HG02571 (cell line): ENCODE results near the gene PKP4.
A peak's percentile ranks its signal among the peaks of the same experiment; 100 is the strongest.

Experiments
- ATAC-seq: cut with Tn5 transposase; IDR thresholded peaks from one replicate; pipeline ENCODE4 v1.9.1; 2021; ENCODE audit warnings: mild to moderate bottlenecking, moderate library complexity; ENCODE audit not compliant: unreplicated experiment

The PKP4 gene

DNA sequence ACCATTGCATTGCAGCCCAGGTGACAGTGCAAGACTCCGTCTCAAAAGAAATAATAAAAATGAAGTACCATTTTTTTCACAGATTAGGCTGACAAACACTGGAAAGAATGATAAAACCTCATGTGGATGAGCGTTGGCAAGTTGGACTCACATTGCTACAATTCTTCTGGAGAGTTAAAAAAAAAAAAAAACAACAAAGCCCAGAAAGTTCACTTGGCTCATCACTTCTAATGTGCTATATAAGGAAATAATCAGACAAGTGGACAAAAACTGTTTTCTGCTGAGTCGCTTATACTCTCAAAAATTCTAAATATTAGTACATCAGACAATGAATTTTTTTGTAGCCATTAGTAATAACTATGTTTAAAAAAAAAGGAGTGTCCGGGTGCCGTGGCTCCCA is 38.4 kb downstream of the PKP4 start:
- no peak for ATAC-seq

DNA sequence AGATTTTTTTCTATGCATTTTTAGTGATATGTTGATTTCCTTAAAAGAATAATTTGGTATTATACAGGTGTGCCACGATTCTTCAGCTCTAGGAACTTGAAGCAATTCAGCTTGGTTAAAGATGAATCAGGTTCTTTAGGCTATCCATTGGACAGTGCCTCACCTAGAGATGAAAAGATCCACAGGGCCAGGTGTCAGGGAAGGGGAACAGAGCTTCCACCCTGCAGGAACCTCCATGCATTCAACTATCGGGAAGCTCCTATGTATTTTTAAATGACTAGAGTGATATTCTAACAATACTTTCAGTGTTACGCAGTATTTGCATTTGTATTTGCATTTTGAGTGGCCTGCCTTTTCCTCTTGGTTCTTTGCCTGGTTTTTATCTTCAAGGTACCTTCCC is 40.2 kb downstream of the PKP4 start:
- ATAC-seq: no peak

DNA sequence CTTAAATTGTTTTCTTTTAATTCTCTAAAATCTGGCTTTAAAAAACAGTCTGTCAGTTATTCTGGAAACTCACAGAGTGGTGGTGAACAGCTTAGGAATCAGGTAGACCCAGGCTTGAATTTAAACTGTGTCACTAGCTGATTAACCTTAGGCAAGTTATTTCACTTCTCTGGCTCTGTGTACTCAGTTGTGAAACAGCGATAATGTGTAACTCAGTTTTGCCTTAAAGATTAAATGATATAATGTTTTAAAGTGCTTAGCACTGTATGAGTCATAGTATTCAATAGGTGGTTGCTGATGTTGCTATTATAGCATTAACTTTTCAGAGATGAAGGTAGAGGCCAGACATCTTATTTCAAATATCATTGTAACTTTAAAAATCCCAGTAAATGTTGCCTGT is 40.7 kb downstream of the PKP4 start:
- no peak for ATAC-seq

DNA sequence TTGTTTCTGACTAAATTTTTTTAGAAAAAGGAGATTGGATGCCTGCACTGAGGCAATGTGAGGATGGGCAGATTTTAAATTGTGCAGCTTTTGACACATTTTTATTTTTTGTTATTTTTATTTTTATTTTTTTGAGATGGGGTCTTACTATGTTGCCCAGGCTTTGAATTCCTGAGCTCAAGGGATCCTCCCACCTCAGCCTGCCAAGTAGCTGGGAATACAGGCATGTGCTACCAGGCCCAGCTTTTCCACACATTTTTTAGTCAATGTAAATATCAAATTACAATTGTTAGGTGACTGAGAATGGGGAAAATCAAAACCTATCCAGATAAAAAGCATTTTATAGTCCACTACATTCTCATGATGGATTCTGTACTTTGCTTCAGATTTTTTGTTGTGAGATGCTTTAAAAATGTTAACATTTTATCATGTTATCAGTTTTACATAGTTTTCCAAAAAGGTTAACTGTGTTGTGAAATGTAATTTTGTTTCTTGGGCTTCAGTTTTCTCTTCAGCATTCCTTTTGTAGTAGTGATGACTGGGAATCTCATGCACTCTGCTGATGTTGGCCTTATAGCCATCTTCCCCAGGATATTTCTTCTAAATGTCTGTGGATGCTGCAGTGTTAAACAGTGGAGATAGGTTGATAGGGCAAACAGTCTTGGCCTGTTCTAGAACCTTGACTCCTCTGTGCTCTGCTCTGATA is 41.4 kb downstream of the PKP4 start:
- no peak for ATAC-seq

DNA sequence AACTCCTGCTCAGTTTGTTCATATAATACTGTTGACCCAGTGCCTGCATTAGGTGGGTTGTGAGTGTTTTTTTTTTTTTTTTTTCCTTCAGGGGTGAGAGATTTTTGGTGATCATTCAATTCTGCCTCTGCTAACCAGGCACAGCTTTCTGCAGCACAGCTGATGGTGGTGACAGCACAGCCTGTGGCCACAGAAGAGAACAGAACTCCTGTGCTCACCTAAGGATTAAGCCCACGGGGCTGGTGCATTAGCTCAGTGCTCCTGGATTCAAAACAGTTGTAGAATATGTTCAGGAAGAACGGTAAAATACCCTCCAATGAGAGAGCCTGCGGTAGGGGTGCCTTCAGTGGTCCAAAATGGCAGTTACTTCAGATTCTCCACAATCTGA is 42.0 kb downstream of the PKP4 start:
- no peak for ATAC-seq

DNA sequence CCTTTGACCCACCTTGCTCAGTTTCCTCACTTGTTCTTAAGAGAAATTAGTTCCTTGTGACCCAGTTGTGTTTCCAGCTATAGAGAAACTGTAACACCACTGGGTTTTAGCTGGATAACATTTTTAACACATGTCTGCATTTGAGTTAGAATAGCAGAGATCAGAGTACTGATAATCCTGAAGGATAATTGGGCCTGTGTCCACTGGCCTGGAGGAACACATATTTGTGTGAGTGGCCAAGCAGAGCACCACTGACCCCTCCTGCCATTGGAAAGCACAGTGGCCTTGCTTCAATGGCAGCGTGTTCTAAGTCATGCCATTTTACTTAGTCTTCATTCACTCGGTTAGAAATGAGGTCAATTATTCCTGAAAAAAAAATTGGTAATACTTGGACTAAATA is 42.6 kb downstream of the PKP4 start:
- no peak for ATAC-seq

DNA sequence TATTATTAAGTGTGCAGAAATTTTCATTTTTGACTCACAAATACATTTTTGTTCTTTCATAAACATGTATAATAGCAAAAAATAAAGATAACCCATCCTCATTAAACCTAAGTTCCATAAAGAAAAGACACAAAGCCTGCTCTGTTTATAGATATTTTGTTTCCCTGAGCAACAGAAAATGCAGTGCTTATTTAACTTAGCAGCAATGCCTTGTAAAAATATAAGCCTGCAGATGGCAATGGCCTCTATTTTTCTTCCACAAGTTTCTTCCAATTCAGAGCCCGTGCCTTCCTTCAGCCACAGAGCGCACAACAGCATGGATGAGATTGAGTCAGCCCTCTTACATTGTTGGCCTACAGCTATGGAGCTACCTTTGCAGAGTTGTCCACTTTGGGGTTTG is 43.6 kb downstream of the PKP4 start:
- no peak for ATAC-seq

DNA sequence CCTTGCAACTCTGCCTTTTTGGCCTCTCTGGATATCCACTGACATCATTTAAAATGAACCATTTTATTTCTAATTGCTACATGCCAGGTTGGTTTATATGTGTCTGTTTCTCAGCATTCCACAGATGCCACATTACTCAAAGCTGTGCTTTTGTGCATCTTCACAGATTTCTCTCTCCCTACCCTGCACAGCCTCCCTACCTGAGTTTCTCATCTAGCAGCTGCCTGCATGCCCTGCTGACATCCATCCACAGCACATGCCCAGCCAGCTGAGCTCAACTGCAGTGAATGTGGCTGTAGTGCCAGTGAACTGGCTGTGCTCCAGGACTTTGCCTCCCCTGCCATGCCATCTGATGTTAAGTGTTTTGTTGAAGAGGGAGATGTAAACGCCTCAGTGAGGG is 44.5 kb downstream of the PKP4 start:
- no peak for ATAC-seq

DNA sequence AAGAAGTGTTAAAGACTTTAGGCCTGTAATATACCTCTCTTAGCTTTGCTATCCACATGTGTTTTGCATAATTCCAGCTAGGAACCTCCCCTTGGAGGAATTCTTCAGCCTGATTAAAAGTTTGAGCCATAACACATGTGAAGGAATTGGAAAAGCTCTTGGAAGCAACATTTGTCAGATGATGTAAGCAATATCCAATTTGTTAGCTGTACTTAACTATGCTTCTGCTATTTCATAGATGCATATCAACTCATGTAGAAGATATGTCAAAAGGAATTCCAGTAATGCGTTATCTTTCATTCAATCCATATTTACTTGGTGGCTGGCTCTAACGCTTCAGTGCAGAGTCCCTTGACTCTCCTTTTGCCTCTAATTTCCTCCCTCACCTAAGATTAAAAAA is 46.2 kb downstream of the PKP4 start:
- ATAC-seq: no peak

DNA sequence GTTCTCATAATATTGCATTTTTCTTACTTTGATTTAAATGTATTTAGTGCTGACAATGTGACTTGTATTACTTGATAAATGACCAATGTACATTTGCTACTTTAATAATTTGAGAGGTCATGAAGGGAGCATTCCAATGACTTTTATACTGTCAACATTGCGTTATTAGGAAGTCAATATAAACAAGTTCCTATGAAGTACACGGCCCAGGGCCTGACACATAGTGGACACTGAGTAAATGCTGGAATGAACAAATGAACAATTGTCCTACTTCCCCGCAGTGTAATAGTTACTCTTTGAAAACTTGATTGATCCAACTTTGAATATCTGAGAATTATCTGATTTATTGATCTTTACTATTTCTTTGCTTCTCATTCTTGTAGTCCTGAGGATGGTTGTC is 47.3 kb downstream of the PKP4 start:
- no peak for ATAC-seq

DNA sequence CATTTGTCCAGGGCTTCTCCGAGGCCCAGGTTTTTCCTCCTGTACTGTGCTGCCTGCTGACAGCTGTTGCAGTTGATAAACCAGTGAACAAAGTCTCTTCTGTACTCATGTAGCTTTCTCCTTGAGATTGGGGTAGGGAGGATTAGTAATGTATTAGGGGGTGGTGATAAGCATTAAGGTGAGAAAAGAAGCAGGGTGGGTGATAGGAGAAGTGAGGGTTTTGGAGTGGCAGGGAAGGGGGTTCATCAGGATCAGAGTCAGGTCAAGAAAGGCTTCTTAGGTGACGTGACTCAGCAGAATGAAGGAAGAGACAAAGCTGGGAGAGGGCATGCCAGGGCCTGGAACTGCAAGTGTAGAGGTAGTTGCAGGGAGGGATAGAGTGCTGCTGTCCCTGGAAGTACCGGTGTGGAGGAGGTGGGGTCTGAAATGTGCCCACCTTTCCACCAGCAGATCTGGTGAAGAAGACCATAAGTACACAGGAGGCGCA is 48.7 kb downstream of the PKP4 start:
- no peak for ATAC-seq

DNA sequence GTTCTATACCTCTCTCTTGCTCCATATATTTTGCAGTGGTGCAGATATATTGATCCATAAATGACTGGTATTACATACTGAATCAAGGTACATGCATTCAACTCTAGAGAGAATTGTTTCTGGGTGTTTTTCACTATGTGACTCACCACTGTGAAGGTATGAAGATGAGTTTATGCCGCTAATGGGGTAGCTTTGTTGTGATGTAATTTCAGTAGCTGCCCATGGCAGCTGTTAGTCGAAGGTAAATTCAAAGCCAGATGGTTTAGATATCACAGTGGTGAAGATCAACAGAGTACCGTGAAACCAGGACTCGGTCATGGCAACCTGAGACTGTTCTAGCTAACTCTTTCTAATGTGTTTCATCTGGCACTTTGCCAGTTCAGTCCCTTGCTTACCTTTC is 50.4 kb downstream of the PKP4 start:
- ATAC-seq: peak; percentile 64

DNA sequence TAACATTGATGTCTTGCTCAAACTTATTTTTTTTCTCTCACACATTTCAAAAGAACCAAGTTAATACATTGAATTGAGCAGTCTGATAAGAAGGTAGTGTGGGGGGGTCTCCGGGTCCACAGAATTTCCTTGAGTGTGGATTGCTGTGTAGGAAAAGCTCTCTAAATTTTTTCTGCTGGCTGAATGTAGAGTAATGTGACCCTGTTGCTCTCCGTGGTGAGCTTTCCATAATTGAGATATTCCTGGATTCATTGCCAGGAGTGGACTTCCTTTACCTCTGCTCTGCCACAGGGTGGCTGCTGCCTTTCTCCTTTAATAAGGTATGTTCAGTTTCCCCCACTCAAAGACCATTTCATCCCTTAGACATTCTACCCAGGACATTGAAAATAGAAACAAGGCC is 50.9 kb downstream of the PKP4 start:
- ATAC-seq: no peak

DNA sequence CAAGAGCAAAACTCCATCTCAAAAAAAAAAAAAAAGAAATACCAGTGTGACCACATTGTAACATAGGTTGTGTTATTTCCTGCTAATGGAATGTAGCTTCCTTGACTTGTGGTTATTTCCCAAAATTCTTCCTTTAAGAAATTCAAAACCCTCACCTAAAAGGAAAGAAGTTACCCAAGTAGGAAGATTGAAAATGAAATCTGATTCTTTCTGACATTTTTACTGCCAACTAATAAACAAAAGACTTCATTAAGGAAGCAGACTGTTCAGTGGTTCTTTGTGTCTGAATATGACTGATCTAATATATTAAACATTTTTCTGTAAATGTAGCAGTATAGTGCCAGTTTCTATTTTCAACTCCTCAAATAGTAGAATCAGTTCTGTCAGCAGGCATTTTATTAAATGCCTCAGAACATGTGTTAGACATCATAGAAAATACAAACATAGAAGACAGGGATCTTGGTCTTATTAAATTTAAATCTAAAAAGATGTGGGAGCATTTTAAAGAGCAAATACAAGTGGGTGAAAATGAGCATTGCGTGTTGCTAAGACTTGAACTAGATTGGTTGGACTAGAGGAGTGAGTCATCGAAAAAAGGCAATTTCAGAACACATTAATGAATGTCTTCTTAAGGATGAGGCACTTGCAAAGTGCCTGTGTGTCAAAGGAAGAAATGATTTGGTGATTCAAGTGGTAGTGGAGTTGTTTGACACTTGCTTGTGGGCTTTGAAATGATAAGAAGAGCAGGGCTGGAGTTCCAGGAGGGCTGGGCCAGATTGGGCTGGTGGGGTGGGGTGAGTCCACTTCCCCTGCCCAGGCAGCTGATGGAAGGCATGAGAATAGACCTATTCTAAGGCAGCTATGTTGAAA is 53.4 kb downstream of the PKP4 start:
- ATAC-seq: no peak

DNA sequence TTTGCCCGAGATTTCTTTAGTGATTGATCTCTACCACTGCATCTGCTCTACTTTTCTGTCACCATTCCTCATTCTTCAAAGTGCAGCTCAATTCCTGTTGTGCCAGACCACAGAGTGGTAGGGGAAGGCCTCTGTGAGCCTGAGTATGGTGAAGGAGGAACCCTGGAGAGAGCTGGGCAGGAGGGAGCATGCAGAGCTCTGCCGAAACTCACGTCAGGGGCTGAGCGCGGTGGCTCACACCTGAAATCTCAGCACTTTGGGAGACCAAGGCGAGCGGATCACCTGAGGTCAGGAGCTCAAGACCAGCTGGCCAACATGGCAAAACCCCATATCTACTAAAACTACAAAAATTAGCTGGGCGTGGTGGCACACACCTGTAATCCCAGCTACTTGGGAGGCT is 54.1 kb downstream of the PKP4 start:
- no peak for ATAC-seq

DNA sequence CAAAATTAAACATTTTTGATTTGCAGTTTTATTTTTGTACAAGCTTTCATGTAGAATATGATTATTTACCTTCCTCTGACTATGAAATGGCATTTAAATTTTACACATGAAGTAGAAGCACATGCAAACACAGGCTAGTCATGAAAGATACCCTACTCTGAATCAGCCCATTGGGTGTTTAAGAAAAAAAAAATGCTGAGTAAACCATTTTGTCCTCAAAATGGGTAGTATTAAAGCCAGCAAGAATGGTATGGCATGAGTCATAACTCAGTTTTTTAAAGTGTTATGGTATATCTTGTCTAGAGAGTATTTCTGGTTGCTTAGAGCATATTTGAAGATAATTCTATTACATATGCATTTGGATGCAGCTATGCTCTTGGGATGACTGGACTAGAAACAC is 55.0 kb downstream of the PKP4 start:
- ATAC-seq: no peak

DNA sequence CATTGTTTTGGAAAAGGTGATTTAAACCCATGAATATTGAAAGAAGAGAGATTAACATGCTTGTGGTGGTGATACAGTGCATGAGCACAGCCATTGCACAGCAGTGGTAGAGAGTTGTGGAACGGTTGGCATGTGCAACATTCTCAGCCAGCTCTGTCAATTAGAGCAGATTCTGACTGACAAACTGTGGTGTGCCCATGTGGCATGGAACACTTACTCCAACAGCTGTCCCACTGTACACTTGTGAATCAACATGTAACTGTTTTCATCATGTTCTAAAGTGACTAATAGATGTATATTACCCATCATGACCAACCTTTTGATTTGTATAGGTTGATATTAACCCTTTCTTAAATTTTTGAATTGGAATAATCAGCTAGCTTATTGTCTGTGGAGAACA is 55.6 kb downstream of the PKP4 start:
- no peak for ATAC-seq

DNA sequence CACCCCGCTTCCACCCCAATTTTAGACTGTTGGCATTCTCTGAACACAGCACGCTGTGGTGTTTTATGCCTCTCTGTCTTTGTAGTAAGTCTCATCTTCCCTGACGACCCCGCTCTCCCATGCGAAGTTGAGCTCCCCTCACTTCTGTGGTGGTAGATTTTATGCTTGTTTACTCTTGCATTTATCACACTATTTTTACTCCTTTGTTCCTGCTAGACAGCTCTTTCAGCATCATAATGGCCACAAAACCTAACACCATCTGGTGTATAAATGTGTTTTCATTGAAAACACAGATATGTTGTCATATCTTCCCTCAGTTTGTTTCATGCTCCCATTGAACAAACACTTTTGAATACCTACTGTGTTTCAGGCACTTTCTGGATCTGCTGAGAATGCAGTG is 57.1 kb downstream of the PKP4 start:
- no peak for ATAC-seq

DNA sequence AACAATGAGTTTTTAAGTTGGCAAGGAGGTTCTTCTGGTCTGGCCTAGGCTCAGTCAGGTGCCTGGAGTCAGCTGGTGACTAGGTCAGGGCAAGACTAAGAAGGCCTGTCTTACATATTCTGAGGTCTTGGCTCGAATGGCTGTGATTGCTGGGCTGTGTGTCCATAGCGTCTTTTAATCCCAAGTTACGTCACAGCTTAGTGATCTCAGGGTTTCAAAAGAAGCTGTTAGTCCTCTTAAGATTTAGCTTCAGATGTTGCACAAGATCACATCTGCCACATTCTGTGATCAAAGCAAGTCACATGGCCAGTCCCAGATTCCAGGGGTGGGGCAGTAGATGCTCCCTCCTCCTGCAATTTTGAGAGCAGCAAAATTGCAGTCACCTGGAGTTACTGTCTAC is 61.3 kb downstream of the PKP4 start:
- ATAC-seq: no peak

DNA sequence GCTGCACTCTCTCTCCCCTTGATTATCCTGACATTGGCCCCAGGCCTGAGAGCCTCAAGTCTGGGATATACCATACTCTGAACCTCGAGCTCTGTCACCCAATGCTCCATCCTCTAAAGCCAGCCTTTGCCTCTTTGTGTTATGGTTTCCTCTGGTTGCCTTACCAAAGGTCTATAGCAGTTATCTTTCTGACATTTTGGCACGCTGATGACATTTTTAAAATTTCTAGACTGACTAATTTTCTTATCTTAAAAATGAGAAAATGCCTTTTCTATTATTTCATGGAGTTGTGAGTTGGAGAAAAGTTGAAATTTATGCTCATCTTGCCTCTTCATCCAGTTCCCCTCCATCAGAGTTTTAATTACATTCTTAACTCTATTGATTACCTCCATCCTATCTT is 62.7 kb downstream of the PKP4 start:
- no peak for ATAC-seq

DNA sequence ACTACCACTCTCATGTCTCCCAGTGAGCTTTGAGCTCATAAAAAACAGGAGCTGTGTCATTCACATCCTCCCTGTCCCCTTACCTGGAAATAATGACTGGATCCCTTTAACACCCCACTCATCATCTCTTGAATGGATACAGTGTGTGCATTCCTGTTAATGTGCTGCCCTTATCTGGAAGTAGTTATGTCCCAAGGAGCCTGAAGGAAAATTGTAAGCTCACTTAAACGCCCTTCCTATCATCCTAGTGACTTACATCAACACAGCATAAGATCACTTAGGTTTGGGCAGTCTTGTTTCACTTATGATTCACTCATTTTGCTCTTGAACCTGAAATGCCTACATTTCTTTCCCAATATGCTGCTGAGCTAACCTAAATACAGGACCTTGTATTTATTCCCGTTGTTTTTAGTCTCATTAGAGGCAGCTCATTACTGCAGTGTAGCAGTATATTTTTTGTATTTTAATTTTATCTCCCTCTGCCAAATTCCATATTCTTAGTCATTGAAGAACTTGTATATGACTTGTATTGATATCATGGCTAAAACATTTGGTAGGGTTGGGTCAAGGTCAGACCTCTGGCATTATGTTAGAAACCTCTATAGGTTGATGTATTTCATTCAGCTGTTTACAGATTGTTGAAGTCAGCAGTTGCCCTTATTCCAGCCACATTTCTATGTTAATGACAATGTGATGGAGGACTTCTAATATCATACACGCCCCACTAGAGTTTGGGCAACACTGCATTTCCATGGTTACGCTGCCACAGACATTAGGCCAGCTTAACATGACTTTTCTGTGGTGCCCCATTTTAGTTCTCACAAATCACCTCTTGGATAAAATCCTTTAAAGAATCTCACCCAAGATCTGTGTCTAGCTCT is 72.9 kb downstream of the PKP4 start:
- no peak for ATAC-seq
